Measurements from ENCODE around the gene SPAST.

DNA sequence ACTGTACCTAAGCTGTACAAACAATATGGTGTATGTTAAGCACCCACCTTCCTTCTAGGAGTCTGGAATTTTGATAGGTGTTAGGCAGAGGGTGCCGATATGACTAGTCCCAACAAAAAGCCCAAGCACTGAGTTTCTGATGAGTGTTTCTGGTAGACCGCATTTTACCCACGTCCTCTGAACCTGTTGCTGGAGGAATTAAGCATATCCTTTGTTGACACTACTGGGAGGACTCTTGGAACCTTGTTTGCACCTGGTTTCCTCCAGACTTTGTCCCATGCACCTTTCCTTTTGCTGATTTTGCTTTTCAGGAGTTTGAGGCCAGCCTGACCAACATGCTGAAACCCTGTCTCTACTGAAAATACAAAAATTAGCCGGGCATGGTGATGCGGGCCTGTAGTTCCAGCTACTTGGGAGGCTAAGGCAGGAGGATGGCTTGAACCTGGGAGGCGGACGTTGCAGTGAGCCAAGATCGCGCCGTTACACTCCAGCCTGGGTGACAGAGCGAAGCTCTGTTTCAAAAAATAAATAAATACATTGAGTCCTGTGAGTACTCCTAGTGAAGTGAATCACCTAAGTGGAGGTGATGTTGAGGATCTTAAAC is 11.4 kb upstream of the SPAST start:
- TF ChIP-seq, protein P1, sequence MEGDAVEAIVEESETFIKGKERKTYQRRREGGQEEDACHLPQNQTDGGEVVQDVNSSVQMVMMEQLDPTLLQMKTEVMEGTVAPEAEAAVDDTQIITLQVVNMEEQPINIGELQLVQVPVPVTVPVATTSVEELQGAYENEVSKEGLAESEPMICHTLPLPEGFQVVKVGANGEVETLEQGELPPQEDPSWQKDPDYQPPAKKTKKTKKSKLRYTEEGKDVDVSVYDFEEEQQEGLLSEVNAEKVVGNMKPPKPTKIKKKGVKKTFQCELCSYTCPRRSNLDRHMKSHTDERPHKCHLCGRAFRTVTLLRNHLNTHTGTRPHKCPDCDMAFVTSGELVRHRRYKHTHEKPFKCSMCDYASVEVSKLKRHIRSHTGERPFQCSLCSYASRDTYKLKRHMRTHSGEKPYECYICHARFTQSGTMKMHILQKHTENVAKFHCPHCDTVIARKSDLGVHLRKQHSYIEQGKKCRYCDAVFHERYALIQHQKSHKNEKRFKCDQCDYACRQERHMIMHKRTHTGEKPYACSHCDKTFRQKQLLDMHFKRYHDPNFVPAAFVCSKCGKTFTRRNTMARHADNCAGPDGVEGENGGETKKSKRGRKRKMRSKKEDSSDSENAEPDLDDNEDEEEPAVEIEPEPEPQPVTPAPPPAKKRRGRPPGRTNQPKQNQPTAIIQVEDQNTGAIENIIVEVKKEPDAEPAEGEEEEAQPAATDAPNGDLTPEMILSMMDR (conservative IDR thresholded peaks at IDR 0.05 in 1 of 2, IDR thresholded peaks at IDR 0.05 in 1 of 2; ENCODE audit: extremely low read depth in 1 of 2, insufficient read depth in 1 of 2, low read depth in 1 of 2, low read length in 2 of 2), result no peak
- TF ChIP-seq EZH2 (IDR thresholded peaks at IDR 0.05; ENCODE audit: borderline replicate concordance, low read length), result no peak
